ENCODE results near the gene SPOCD1.

SPOCD1 gene

GRCh38 chr1:31762726-31763670 is 52.8 kb downstream of the SPOCD1 start:
- DNase-seq (ENCODE audit: low read depth), result no peak
- H3K4me3 ChIP-seq (ENCODE audit: low read depth, low read length), result peak overlapping the region; percentile 62

- peak overlapping the region; percentile 62 for H3K4me3 ChIP-seq (ENCODE audit: low read depth, low read length)
These were observed 53.5 kb downstream of the SPOCD1 start for GRCh38 chr1:31762323-31762722.

GRCh38 chr1:31761883-31762282 is 53.9 kb downstream of the SPOCD1 start:
- DNase-seq (ENCODE audit: low read depth), result no peak
- H3K4me3 ChIP-seq (ENCODE audit: low read depth, low read length), result no peak overlapping the region

More at GRCh38 chr1:31762323-31762722, 53.5 kb downstream of the SPOCD1 start:
- DNase-seq (ENCODE audit: low read depth), result no peak

GRCh38 chr1:31760471-31761470 is 55.1 kb downstream of the SPOCD1 start:
- no peak for DNase-seq (ENCODE audit: low read depth)
- peak overlapping the region; percentile 54 for H3K4me3 ChIP-seq (ENCODE audit: low read depth, low read length)

GRCh38 chr1:31759298-31760023 is 56.4 kb downstream of the SPOCD1 start:
- DNase-seq (ENCODE audit: low read depth), result no peak
- no peak overlapping the region for H3K4me3 ChIP-seq (ENCODE audit: low read depth, low read length)

GRCh38 chr1:31758823-31759222 is 57.0 kb downstream of the SPOCD1 start:
- DNase-seq (ENCODE audit: low read depth), result no peak
- H3K4me3 ChIP-seq (ENCODE audit: low read depth, low read length), result no peak overlapping the region

GRCh38 chr1:31757989-31758388 is 57.8 kb downstream of the SPOCD1 start:
- DNase-seq (ENCODE audit: low read depth), result no peak
- no peak overlapping the region for H3K4me3 ChIP-seq (ENCODE audit: low read depth, low read length)

- DNase-seq (ENCODE audit: low read depth), result no peak
- H3K4me3 ChIP-seq (ENCODE audit: low read depth, low read length), result no peak overlapping the region
These were observed 58.6 kb downstream of the SPOCD1 start for GRCh38 chr1:31757204-31757679.

- DNase-seq (ENCODE audit: low read depth), result no peak
- H3K4me3 ChIP-seq (ENCODE audit: low read depth, low read length), result no peak overlapping the region
These were observed 59.2 kb downstream of the SPOCD1 start for GRCh38 chr1:31756578-31756977.

- H3K4me3 ChIP-seq (ENCODE audit: low read depth, low read length), result no peak overlapping the region
- DNase-seq (ENCODE audit: low read depth), result no peak
These were observed 59.9 kb downstream of the SPOCD1 start for GRCh38 chr1:31755850-31756492.

- no peak overlapping the region for H3K4me3 ChIP-seq (ENCODE audit: low read depth, low read length)
- DNase-seq (ENCODE audit: low read depth), result no peak
These were observed 60.6 kb downstream of the SPOCD1 start for GRCh38 chr1:31755197-31755611.

- no peak overlapping the region for H3K4me3 ChIP-seq (ENCODE audit: low read depth, low read length)
- DNase-seq (ENCODE audit: low read depth), result no peak
These were observed 61.4 kb downstream of the SPOCD1 start for GRCh38 chr1:31754397-31754796.

- DNase-seq (ENCODE audit: low read depth), result no peak
- H3K4me3 ChIP-seq (ENCODE audit: low read depth, low read length), result no peak overlapping the region
These were observed 62.0 kb downstream of the SPOCD1 start for GRCh38 chr1:31753707-31754349.

GRCh38 chr1:31752952-31753475 is 62.8 kb downstream of the SPOCD1 start:
- DNase-seq (ENCODE audit: low read depth), result no peak
- H3K4me3 ChIP-seq (ENCODE audit: low read depth, low read length), result no peak overlapping the region

- H3K4me3 ChIP-seq (ENCODE audit: low read depth, low read length), result no peak overlapping the region
- DNase-seq (ENCODE audit: low read depth), result no peak
These were observed 63.6 kb downstream of the SPOCD1 start for GRCh38 chr1:31752258-31752657.

GRCh38 chr1:31751822-31752241 is 64.0 kb downstream of the SPOCD1 start:
- no peak for DNase-seq (ENCODE audit: low read depth)
- H3K4me3 ChIP-seq (ENCODE audit: low read depth, low read length), result no peak overlapping the region

GRCh38 chr1:31750858-31751510 is 64.8 kb downstream of the SPOCD1 start:
- no peak overlapping the region for H3K4me3 ChIP-seq (ENCODE audit: low read depth, low read length)
- DNase-seq (ENCODE audit: low read depth), result no peak

Measured in skeletal muscle cell (primary cell).